Measurements from ENCODE around the gene ITPA. TPM values are rescaled to one million over a fixed set of nuclear protein-coding genes. Genes with fewer than 3 reads are reported as not detected.

ITPA gene
- total RNA-seq, 4 donors from 2014 or later, result 21.8 to 51.8 (median 38.8) TPM

DNA sequence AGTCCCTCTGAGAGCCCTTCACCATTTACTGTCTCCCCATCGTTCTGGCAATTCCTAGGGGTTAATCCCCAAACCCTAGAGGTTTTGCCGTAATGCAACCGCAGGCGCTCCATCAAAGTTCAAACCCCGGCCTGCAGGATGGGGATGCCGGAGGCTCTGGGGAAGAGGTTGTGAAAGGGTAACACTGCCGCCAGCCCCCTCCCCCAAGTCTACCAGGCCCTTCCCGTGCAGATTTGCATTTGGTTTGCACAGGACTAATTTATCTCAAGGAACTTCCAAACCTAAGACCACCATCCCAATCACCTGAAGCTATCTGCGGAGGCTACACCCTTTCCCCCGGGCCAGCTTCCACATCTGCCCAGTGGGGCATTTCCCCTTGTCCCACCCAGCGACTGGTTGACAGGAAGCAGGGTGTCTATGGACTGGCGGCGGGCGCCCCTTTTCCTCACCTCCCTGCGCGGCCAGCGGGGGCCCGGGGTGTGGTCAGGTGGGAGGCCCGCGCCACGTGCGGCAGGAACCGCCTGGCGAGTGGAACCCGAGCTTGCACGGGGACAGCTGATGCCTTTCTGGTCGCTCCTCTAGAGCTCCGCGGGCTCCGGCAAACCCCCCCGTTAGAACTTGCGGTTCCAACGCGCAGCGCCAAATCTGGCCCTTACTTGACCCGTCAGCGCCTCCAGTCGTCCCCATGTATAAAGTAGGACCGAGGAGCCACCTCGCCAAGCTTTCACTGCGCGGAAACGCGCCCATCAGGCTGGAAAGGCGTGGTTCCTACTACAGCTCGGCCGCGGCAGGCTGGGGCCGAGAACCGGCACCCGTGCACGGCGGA is 39.1 kb downstream of the ITPA start:
- no peak for TF ChIP-seq CTCF (IDR thresholded peaks at IDR 0.05; ENCODE audit: low read depth)

DNA sequence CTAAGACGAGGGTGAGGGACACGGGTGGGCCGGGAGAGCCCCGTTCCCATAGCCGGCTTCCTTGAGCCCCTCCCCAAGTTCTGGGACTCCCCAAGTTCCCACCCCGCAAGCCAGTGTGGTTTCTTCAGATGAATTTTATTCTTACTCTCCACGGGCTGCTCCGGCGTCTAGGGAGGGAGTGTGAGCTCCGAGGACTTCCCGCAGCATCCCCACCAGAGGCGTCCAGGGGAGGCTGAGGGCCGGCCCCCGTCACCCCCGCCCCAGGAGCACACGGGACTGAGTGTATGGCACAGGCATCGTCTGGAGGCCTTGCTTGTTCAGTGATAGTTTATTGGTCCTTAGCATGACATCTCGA is 39.7 kb downstream of the ITPA start:
- no peak for TF ChIP-seq CTCF (IDR thresholded peaks at IDR 0.05; ENCODE audit: low read depth)

GRCh38 chr20:3250091-3250504 is 40.8 kb downstream of the ITPA start:
- TF ChIP-seq CTCF (IDR thresholded peaks at IDR 0.05; ENCODE audit: low read depth), result no peak

GRCh38 chr20:3251806-3252205 is 42.5 kb downstream of the ITPA start:
- TF ChIP-seq CTCF (IDR thresholded peaks at IDR 0.05; ENCODE audit: low read depth), result no peak

GRCh38 chr20:3255728-3256127 is 46.4 kb downstream of the ITPA start:
- no peak for TF ChIP-seq CTCF (IDR thresholded peaks at IDR 0.05; ENCODE audit: low read depth)

DNA sequence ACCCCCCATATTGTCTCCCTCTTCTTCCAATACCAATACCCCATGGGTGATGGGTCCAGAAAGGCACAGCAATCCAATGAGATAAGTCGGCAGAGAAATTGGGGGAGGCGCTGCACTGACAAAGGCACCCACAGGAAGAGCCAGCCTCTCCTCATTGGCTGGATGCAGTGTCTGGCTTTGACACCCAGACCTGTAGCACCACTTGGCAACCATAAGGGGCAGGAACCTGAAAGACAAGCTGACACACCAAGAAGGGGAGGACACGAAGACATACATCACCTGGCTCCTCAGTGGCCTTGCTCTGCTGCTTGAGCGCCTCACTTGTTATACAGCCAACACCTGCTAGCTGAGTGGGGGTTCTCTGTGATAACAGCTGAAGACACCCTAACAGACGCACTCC is 49.1 kb downstream of the ITPA start:
- TF ChIP-seq CTCF (IDR thresholded peaks at IDR 0.05; ENCODE audit: low read depth), result no peak

DNA sequence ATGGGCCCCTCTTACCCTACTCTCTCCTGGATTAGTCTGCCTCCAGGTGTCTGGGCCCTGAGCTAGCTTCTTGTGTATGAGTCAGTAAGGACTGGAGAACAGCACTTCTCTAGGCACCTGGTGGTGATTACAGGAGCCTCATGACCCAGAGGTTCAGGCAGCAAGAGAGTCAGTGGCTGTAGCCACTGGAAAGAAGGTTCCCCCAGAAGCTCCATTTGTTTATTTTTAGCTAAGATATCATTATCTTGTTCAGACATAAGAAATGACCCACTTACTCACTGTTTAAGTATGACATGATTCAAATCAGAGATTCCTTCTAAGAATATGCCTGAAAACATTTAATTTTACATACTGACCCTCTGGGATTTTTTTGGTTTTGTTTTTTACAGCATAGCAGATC is 53.3 kb downstream of the ITPA start:
- no peak for TF ChIP-seq CTCF (IDR thresholded peaks at IDR 0.05; ENCODE audit: low read depth)

Measured in subcutaneous adipose tissue (tissue), 4 donors.